IMR-90 (cell line): ENCODE measurements around the gene SLC16A1. TPM values are rescaled to one million over a fixed set of nuclear protein-coding genes. Genes with fewer than 3 reads are reported as not detected.

ENCODE experiments used
- ATAC-seq: fragments of 200-7000 bp; cut with Tn5 transposase; 2 replicates; pipeline ENCODE4 v1.9.1; 2020; ENCODE audit warnings: low read depth, mild to moderate bottlenecking, moderate library complexity
- BruUV-seq: library from RNA; stranded (reverse); fragments of 400-500 nt; replicated peaks from 2 replicates; lab custom pipeline; 2021; lab: Mats Ljungman, UMichigan
- CTCF ChIA-PET: fragments of 300-600 bp; formaldehyde crosslinking; extraction: SDS; loops from one replicate; lab custom pipeline; 2021; ENCODE audit warnings: antibody characterized with exemption; lab: Yijun Ruan, JAX
- POLR2A ChIA-PET: fragments of 300-600 bp; sonication (Branson Sonifier 250); formaldehyde crosslinking; loops from one replicate; lab custom pipeline; 2022; ENCODE audit warnings: antibody characterized with exemption; ENCODE audit not compliant: unreplicated experiment; lab: Charles Lee
- DNase-seq: peaks from one replicate; pipeline ENCODE4 v3.0.0; 2013
- H2AFZ ChIP-seq: replicated peaks from 2 replicates; pipeline ENCODE3; 2013; ENCODE audit warnings: low read length, mild to moderate bottlenecking; ENCODE audit not compliant: poor library complexity
- H2AK5ac ChIP-seq: 2 replicates; pipeline ENCODE4 v1.6.1; 2013; ENCODE audit warnings: low read depth, low read length, inconsistent platforms
- H2AK9ac ChIP-seq: replicated peaks from 2 replicates; pipeline ENCODE3; 2013; ENCODE audit warnings: mild to moderate bottlenecking, low read depth, low read length, moderate library complexity; ENCODE audit not compliant: poor library complexity
- H2BK120ac ChIP-seq: 2 replicates; pipeline ENCODE4 v1.6.1; 2013; ENCODE audit warnings: low read depth, low read length, inconsistent platforms
- H2BK15ac ChIP-seq: 3 replicates; pipeline ENCODE4 v1.6.1; 2013; ENCODE audit warnings: low read depth, low read length, inconsistent platforms
- H2BK20ac ChIP-seq: 2 replicates; pipeline ENCODE4 v1.6.1; 2013; ENCODE audit warnings: low read depth, mild to moderate bottlenecking, inconsistent platforms, low read length, moderate library complexity
- H2BK5ac ChIP-seq: 2 replicates; pipeline ENCODE4 v1.6.1; 2013; ENCODE audit warnings: mild to moderate bottlenecking, low read depth, low read length, inconsistent platforms; ENCODE audit not compliant: poor library complexity, severe bottlenecking
- H3K14ac ChIP-seq: replicated peaks from 2 replicates; pipeline ENCODE4 v1.6.1; 2013; ENCODE audit warnings: low read depth, low read length, inconsistent platforms
- H3K18ac ChIP-seq: 2 replicates; pipeline ENCODE4 v1.6.1; 2013; ENCODE audit warnings: low read depth, low read length, control low read depth
- H3K23ac ChIP-seq: 2 replicates; pipeline ENCODE4 v1.6.1; 2013; ENCODE audit warnings: low read depth, low read length, inconsistent platforms
- H3K27ac ChIP-seq: 2 replicates; pipeline ENCODE4 v1.5.1; 2013; ENCODE audit warnings: mild to moderate bottlenecking, control low read depth, low read length; ENCODE audit not compliant: insufficient read depth
- H3K27me3 ChIP-seq: 2 replicates; pipeline ENCODE4 v1.6.1; 2013; ENCODE audit warnings: low read length; ENCODE audit not compliant: control insufficient read depth, insufficient read depth
- H3K36me3 ChIP-seq: 2 replicates; pipeline ENCODE4 v1.6.1; 2013; ENCODE audit warnings: low read length, mixed read lengths; ENCODE audit not compliant: control insufficient read depth, insufficient read depth
- H3K4ac ChIP-seq: 2 replicates; pipeline ENCODE4 v1.6.1; 2013; ENCODE audit warnings: low read depth, low read length, inconsistent platforms
- H3K4me1 ChIP-seq: 2 replicates; pipeline ENCODE4 v1.6.1; 2013; ENCODE audit warnings: low read length, mixed read lengths; ENCODE audit not compliant: control insufficient read depth, insufficient read depth
- H3K4me2 ChIP-seq: 2 replicates; pipeline ENCODE4 v1.6.1; 2013; ENCODE audit warnings: low read depth, mild to moderate bottlenecking, control low read depth, low read length, moderate library complexity
- H3K4me3 ChIP-seq: 2 replicates; pipeline ENCODE4 v1.5.1; 2013; ENCODE audit warnings: low read depth, mild to moderate bottlenecking, control low read depth, low read length, moderate library complexity; ENCODE audit not compliant: insufficient read depth
- H3K56ac ChIP-seq: 2 replicates; pipeline ENCODE4 v1.6.1; 2013; ENCODE audit warnings: low read length, inconsistent platforms; ENCODE audit not compliant: insufficient read depth; ENCODE audit errors: extremely low read depth
- H3K79me1 ChIP-seq, 2 experiments: 2 replicates each; pipeline ENCODE4 v1.6.1; 2013; ENCODE audit warnings: low read length in 2 of 2, inconsistent platforms in 1 of 2, low read depth in 1 of 2
- H3K9ac ChIP-seq: 2 replicates; pipeline ENCODE4 v1.6.1; 2013; ENCODE audit warnings: low read depth, low read length, control low read depth
- H3K9me1 ChIP-seq: 2 replicates; pipeline ENCODE4 v1.6.1; 2013; ENCODE audit warnings: low read length, inconsistent platforms; ENCODE audit not compliant: insufficient read depth
- H3K9me3 ChIP-seq: 2 replicates; pipeline ENCODE4 v1.6.1; 2013; ENCODE audit warnings: low read length; ENCODE audit not compliant: control insufficient read depth, insufficient read depth
- H4K20me1 ChIP-seq: 2 replicates; pipeline ENCODE4 v1.6.1; 2013; ENCODE audit warnings: low read length, inconsistent platforms; ENCODE audit not compliant: insufficient read depth
- H4K5ac ChIP-seq: 2 replicates; pipeline ENCODE4 v1.6.1; 2013; ENCODE audit warnings: mild to moderate bottlenecking, low read depth, low read length, control low read depth
- H4K8ac ChIP-seq, 2 experiments: 2 replicates each; pipeline ENCODE4 v1.6.1; 2013; ENCODE audit warnings: low read depth in 2 of 2, low read length in 2 of 2, control low read depth in 1 of 2, inconsistent platforms in 1 of 2
- H4K91ac ChIP-seq: 2 replicates; pipeline ENCODE4 v1.6.1; 2013; ENCODE audit warnings: low read depth, low read length, inconsistent platforms; ENCODE audit not compliant: insufficient read depth
- CEBPB ChIP-seq: IDR thresholded peaks from 2 replicates; pipeline ENCODE4 v1.6.1; 2012; ENCODE audit warnings: low read depth, low read length, improper control_type of control experiment
- FOS ChIP-seq: fragments of 150-350 bp; IDR thresholded peaks from 2 replicates; pipeline ENCODE4 v1.6.1; 2016; ENCODE audit warnings: low read depth, low read length
- MXI1 ChIP-seq: IDR thresholded peaks from 2 replicates; pipeline ENCODE4 v1.6.1; 2012; ENCODE audit warnings: low read depth, mild to moderate bottlenecking, low read length, moderate library complexity, borderline replicate concordance
- NFE2L2 ChIP-seq: fragments of 150-350 bp; IDR thresholded peaks from 2 replicates; pipeline ENCODE4 v1.6.1; 2016; ENCODE audit warnings: low read depth, mild to moderate bottlenecking, low read length
- RAD21 ChIP-seq: IDR thresholded peaks from 2 replicates; pipeline ENCODE4 v1.6.1; 2012; ENCODE audit warnings: low read length, improper control_type of control experiment
- SMC3 ChIP-seq: fragments of 150-350 bp; IDR thresholded peaks from 2 replicates; pipeline ENCODE4 v1.6.1; 2016; ENCODE audit warnings: low read depth, mild to moderate bottlenecking, antibody characterized with exemption, low read length, moderate library complexity
- WGBS, 2 experiments: methylation state at CpG; one replicate each; pipeline versions ENCODE4 v1.1.5 to v1.1.7; 2013; ENCODE audit warnings: missing lambda C conversion rate in 2 of 2; ENCODE audit not compliant: insufficient read length in 1 of 2; ENCODE audit errors: extremely low coverage in 2 of 2; 5-methylcytosine and 5-hydroxymethylcytosine counted together
- dilution Hi-C: fragments of 300-500 bp; cut with HindIII; formaldehyde crosslinking; loops from one replicate; pipeline ENCODE4 v1.14.3; 2018; ENCODE audit warnings: low sequenced_read_pairs; ENCODE audit not compliant: unreplicated experiment
- in situ Hi-C: fragments of 300-500 bp; cut with MboI; formaldehyde crosslinking; loops from 3 replicates; pipeline ENCODE4 v1.14.3; 2019; ENCODE audit warnings: low sequenced_read_pairs, inconsistent platforms, mixed read lengths
- intact Hi-C: fragments of 100-400 bp; cut with micrococcal nuclease; formaldehyde crosslinking; loops from 2 replicates; pipeline ENCODE4 v1.10.0; 2022
- polyA plus RNA-seq, 3 experiments: library from polyadenylated mRNA; depleted of rRNA; stranded (reverse); fragments of >200 nt; gene quantifications; 2 replicates each; pipeline ENCODE4 v1.2.3, GENCODE V29; 2012; ENCODE audit warnings: low replicate concordance in 1 of 3
- total RNA-seq: library from RNA; depleted of rRNA; stranded (reverse); fragments of >200 nt; gene quantifications from 2 replicates; pipeline ENCODE4 v1.2.3, GENCODE V29; 2012
- TF ChIP-seq, protein P1 (sequence below): fragments of 150-350 bp; IDR thresholded peaks from 2 replicates; pipeline ENCODE4 v1.6.1; 2016; ENCODE audit warnings: low read depth, mild to moderate bottlenecking, low read length, moderate library complexity, borderline replicate concordance

The SLC16A1 gene
- total and polyA plus RNA-seq, 2 of the 4 experiments (the other 2 are of a cell fraction): 32.9 to 156 TPM

- Histone ChIP-seq H3K79me1 (peaks cover 5 to 6% of the 10 kb centered on the region in 2 experiments; a peak in 1 of 4 replicates), H3K9me1 (no peaks in the 10 kb centered on the region), H3K14ac (no peak overlapping the region), H2BK5ac (no peak overlapping the region), H3K18ac (no peak overlapping the region), H2BK20ac (no peak overlapping the region), H3K9ac (no peak overlapping the region), H2AFZ (no peak overlapping the region), H2AK9ac (no peak overlapping the region), H3K9me3 (no peaks in the 10 kb centered on the region), H3K36me3 (no peaks in the 10 kb centered on the region), H3K4me1 (no peaks in the 10 kb centered on the region), H4K20me1 (no peaks in the 10 kb centered on the region), H2BK15ac (no peak overlapping the region), H4K5ac (no peak overlapping the region), H2BK120ac (no peak overlapping the region), H3K27me3 (no peaks in the 10 kb centered on the region), H3K4me3 (no peak overlapping the region), H4K91ac (no peak overlapping the region), H4K8ac (no peak overlapping the region), H3K23ac (no peak overlapping the region), H2AK5ac (no peak overlapping the region), H3K27ac (no peak overlapping the region), H3K4me2 (no peak overlapping the region), H3K4ac (no peak overlapping the region), H3K56ac (no peak overlapping the region)
- intact Hi-C loops (no loop called here), dilution Hi-C loops (no loop called here), in situ Hi-C loops (no loop called here)
- TF ChIP-seq SMC3: no peak
- no peak for TF ChIP-seq RAD21
- TF ChIP-seq CEBPB: no peak
- TF ChIP-seq MXI1: no peak
- no peak for TF ChIP-seq FOS
- TF ChIP-seq, protein P1, sequence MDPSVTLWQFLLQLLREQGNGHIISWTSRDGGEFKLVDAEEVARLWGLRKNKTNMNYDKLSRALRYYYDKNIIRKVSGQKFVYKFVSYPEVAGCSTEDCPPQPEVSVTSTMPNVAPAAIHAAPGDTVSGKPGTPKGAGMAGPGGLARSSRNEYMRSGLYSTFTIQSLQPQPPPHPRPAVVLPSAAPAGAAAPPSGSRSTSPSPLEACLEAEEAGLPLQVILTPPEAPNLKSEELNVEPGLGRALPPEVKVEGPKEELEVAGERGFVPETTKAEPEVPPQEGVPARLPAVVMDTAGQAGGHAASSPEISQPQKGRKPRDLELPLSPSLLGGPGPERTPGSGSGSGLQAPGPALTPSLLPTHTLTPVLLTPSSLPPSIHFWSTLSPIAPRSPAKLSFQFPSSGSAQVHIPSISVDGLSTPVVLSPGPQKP: no peak
- TF ChIP-seq NFE2L2: no peak
- ChIA-PET CTCF (no interaction called here), POLR2A (no interaction called here)
- no TSS peak for BruUV-seq
- ATAC-seq (no peak), DNase-seq (no peak)
- no CpG with 5 or more reads among the region's 1 CpG for WGBS, 2 experiments
Observed at GRCh38 chr1:112988367-112988766, 32.4 kb upstream of the SLC16A1 start.
